Keratinocyte (primary cell): ENCODE data around the gene NEURL4. TPM values are rescaled to one million over a fixed set of nuclear protein-coding genes. Genes with fewer than 3 reads are reported as not detected.

ENCODE experiments used
- DNase-seq: peaks from one replicate; pipeline ENCODE4 v3.0.0-alpha.2; 2011; ENCODE audit warnings: low read depth, missing footprints, low spot score
- FAIRE-seq: peaks from 2 replicates; lab custom pipeline; 2011; peaks lifted over from hg19 to GRCh38; lab: Jason Lieb, UNC
- H2AFZ ChIP-seq: 2 replicates; pipeline ENCODE4 v1.6.0; 2012; ENCODE audit warnings: low read length, control low read depth, inconsistent platforms; ENCODE audit not compliant: control insufficient read depth
- H3K27ac ChIP-seq: 2 replicates; pipeline ENCODE4 v1.5.1; 2011; ENCODE audit warnings: low read length; ENCODE audit not compliant: control insufficient read depth, insufficient read depth
- H3K27me3 ChIP-seq: 3 replicates; pipeline ENCODE4 v1.6.0; 2011; ENCODE audit warnings: low read length; ENCODE audit not compliant: control insufficient read depth, insufficient read depth; ENCODE audit errors: extremely low read depth
- H3K36me3 ChIP-seq, 2 experiments: 2 replicates in 1 of 2; 3 replicates in 1 of 2; pipeline ENCODE4 v1.5.1; 2011; ENCODE audit warnings: low read length in 2 of 2, mild to moderate bottlenecking in 1 of 2; ENCODE audit not compliant: control insufficient read depth in 2 of 2, insufficient read depth in 2 of 2; ENCODE audit errors: extremely low read depth in 1 of 2
- H3K4me1 ChIP-seq: 3 replicates; pipeline ENCODE4 v1.5.1; 2011; ENCODE audit warnings: low read length; ENCODE audit not compliant: control insufficient read depth, insufficient read depth; ENCODE audit errors: extremely low read depth
- H3K4me2 ChIP-seq: 3 replicates; pipeline ENCODE4 v1.6.0; 2011; ENCODE audit warnings: low read depth, low read length; ENCODE audit not compliant: control insufficient read depth, insufficient read depth; ENCODE audit errors: extremely low read depth
- H3K4me3 ChIP-seq, 3 experiments: fragments of 200-600 bp in 1 of 3; sonication (generic) in 1 of 3; 2 replicates in 2 of 3; 3 replicates in 1 of 3; pipeline ENCODE4 v1.5.1; 2011 to 2016; ENCODE audit warnings: low read length in 3 of 3, mild to moderate bottlenecking in 3 of 3, control low read depth in 2 of 3, inconsistent platforms in 1 of 3, low read depth in 1 of 3, mixed read lengths in 1 of 3, mixed run types in 1 of 3, moderate library complexity in 1 of 3; ENCODE audit not compliant: control insufficient read depth in 2 of 3, insufficient read depth in 2 of 3; ENCODE audit errors: extremely low read depth in 1 of 3
- H3K79me2 ChIP-seq: 2 replicates; pipeline ENCODE4 v1.6.0; 2012; ENCODE audit warnings: low read length; ENCODE audit not compliant: control insufficient read depth, insufficient read depth
- H3K9ac ChIP-seq: 3 replicates; pipeline ENCODE4 v1.6.0; 2011; ENCODE audit warnings: low read length; ENCODE audit not compliant: control insufficient read depth, insufficient read depth; ENCODE audit errors: extremely low read depth
- H3K9me1 ChIP-seq: 3 replicates; pipeline ENCODE4 v1.6.0; 2011; ENCODE audit warnings: low read length; ENCODE audit not compliant: control insufficient read depth, insufficient read depth; ENCODE audit errors: extremely low read depth
- H3K9me3 ChIP-seq: 2 replicates; pipeline ENCODE4 v1.5.1; 2012; ENCODE audit warnings: low read depth, low read length; ENCODE audit not compliant: control insufficient read depth
- H4K20me1 ChIP-seq: 3 replicates; pipeline ENCODE4 v1.6.0; 2011; ENCODE audit warnings: low read length; ENCODE audit not compliant: control insufficient read depth, insufficient read depth; ENCODE audit errors: extremely low read depth
- EZH2 ChIP-seq: IDR thresholded peaks from one replicate; pipeline ENCODE4 v1.6.1; 2012; ENCODE audit warnings: inconsistent platforms, mild to moderate bottlenecking, low read length, moderate library complexity
- dilution Hi-C: fragments of 300-500 bp; cut with MboI; formaldehyde crosslinking; loops from one replicate; pipeline ENCODE4 v1.7.0; 2020; ENCODE audit warnings: low sequenced_read_pairs; ENCODE audit not compliant: extremely low pct_ligation_motif_present
- polyA minus RNA-seq, 3 experiments: library from RNA; depleted of rRNA, polyadenylated mRNA; stranded (reverse); fragments of >200 nt; gene quantifications; 1 replicate in 1 of 3; 2 replicates in 1 of 3; 3 replicates in 1 of 3; pipeline ENCODE4 v1.2.3, GENCODE V29; 2011
- polyA plus RNA-seq, 5 experiments: library from polyadenylated mRNA; depleted of rRNA in 3 of 5; stranded (reverse) in 3 of 5; stranded (forward) in 1 of 5; unstranded in 1 of 5; fragments of >200 nt; gene quantifications; 1 replicate in 1 of 5; 2 replicates in 3 of 5; 3 replicates in 1 of 5; pipeline versions ENCODE4 v1.2.1 to v1.2.3, GENCODE V29; 2011 to 2012; ENCODE audit warnings: missing spikeins in 2 of 5, low read depth in 1 of 5, low replicate concordance in 1 of 5
- TF ChIP-seq, protein P1 (sequence below), 3 experiments: IDR thresholded peaks in 1 of 3; conservative IDR thresholded peaks in 1 of 3; optimal IDR thresholded peaks in 1 of 3; 2 replicates in 2 of 3; 3 replicates in 1 of 3; pipeline versions ENCODE3 to v1.5.1; 2011; ENCODE audit warnings: low read length in 3 of 3, mild to moderate bottlenecking in 3 of 3, moderate library complexity in 2 of 3, control low read depth in 1 of 3, inconsistent platforms in 1 of 3; ENCODE audit not compliant: insufficient read depth in 2 of 3; ENCODE audit errors: extremely low read depth in 1 of 3

NEURL4 gene
- polyA plus RNA-seq (11.3 to 18.9 TPM (median 13.5 TPM) in 3 replicates), polyA minus RNA-seq (12.5 to 33.7 TPM (median 17.8 TPM) in 3 replicates)
- polyA plus RNA-seq (2011; ENCODE audit: low read depth) = 6.3 TPM
- polyA plus RNA-seq (2011; cell fraction: cytosol; rRNA removed) = 4.4 and 4.9 TPM in 2 replicates
- 70.5 and 88.4 TPM in 2 replicates for polyA plus RNA-seq (2011; cell fraction: nucleus; rRNA removed)
- polyA plus RNA-seq (2012; ENCODE audit: low replicate concordance) = 12.4 and 13.1 TPM in 2 replicates
- 6.1 TPM for polyA minus RNA-seq (2011; cell fraction: cytosol; rRNA and poly(A)+ RNA removed)
- 32.3 TPM in 2 replicates for polyA minus RNA-seq (2011; cell fraction: nucleus; rRNA and poly(A)+ RNA removed)

GRCh38 chr17:7328840-7329373, at the start of gene NEURL4:
Gene NEURL4, minus strand, starts transcription at chr17:7329335. Its CDS starts 23 bp downstream, at chr17:7329312.
- dilution Hi-C loops = no loop called here
- Histone ChIP-seq H3K9ac (peak within 1 kb of the TSS; percentile 91), H3K27ac (peak within 1 kb of the TSS; percentile 90), H4K20me1 (no peaks in the 10 kb centered on the region), H3K4me2 (peak within 1 kb of the TSS; percentile 99), H3K79me2 (peaks cover 17% of the 10 kb centered on the region), H3K4me3 (peak within 1 kb of the TSS; percentile 87 to 95 (median 90)), H2AFZ (peak within 1 kb of the TSS; percentile 97), H3K9me1 (peaks cover 2% of the 10 kb centered on the region), H3K27me3 (no peaks in the 10 kb centered on the region), H3K4me1 (peaks cover 8% of the 10 kb centered on the region), H3K36me3 (peaks cover 19 to 27% of the 10 kb centered on the region in 2 experiments), H3K9me3 (no peaks in the 10 kb centered on the region)
- no peak for FAIRE-seq
- TF ChIP-seq, protein P1, sequence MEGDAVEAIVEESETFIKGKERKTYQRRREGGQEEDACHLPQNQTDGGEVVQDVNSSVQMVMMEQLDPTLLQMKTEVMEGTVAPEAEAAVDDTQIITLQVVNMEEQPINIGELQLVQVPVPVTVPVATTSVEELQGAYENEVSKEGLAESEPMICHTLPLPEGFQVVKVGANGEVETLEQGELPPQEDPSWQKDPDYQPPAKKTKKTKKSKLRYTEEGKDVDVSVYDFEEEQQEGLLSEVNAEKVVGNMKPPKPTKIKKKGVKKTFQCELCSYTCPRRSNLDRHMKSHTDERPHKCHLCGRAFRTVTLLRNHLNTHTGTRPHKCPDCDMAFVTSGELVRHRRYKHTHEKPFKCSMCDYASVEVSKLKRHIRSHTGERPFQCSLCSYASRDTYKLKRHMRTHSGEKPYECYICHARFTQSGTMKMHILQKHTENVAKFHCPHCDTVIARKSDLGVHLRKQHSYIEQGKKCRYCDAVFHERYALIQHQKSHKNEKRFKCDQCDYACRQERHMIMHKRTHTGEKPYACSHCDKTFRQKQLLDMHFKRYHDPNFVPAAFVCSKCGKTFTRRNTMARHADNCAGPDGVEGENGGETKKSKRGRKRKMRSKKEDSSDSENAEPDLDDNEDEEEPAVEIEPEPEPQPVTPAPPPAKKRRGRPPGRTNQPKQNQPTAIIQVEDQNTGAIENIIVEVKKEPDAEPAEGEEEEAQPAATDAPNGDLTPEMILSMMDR (optimal IDR thresholded peaks at IDR 0.05 in 1 of 3, IDR thresholded peaks at IDR 0.05 in 1 of 3, conservative IDR thresholded peaks at IDR 0.05 in 1 of 3; ENCODE audit: extremely low read depth in 1 of 3, insufficient read depth in 2 of 3, low read length in 3 of 3) = peak in 1 of 3 experiments; percentile 6
- no peak for TF ChIP-seq EZH2
- no peak for DNase-seq

DNA sequence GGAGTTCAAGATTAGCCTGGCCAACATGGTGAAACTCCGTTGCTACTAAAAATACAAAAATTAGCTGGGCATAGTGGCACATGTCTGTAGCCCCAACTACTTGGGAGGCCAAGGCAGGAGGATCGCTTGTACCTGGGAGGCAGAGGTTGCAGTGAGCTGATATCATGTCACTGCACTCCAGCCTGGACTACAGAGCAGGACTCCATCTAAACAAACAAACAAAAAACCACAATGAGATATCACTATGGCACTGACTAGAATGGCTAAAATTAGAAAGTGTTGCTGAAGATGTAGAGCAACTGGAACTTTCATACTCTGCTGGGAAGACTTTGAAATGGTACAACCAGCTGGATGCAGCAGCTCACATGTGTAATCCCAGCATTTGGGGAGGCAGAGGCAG, 45.2 kb upstream of the NEURL4 start:
- H3K4me3 ChIP-seq = no peak overlapping the region
- no peaks in the 10 kb centered on the region for H4K20me1 ChIP-seq
- no peak overlapping the region for H2AFZ ChIP-seq
- H3K27me3 ChIP-seq = no peaks in the 10 kb centered on the region
- dilution Hi-C loops = no loop called here
- H3K4me2 ChIP-seq = no peak overlapping the region
- no peaks in the 10 kb centered on the region for H3K4me1 ChIP-seq
- no peak for FAIRE-seq
- H3K27ac ChIP-seq = no peak overlapping the region
- no peaks in the 10 kb centered on the region for H3K9me3 ChIP-seq
- H3K9me1 ChIP-seq = no peaks in the 10 kb centered on the region
- DNase-seq = no peak
- no peaks in the 10 kb centered on the region for H3K79me2 ChIP-seq
- no peak overlapping the region for H3K9ac ChIP-seq
- TF ChIP-seq, protein P1 (optimal IDR thresholded peaks at IDR 0.05 in 1 of 3, IDR thresholded peaks at IDR 0.05 in 1 of 3, conservative IDR thresholded peaks at IDR 0.05 in 1 of 3; ENCODE audit: extremely low read depth in 1 of 3, insufficient read depth in 2 of 3, low read length in 3 of 3) = no peak
- no peak for TF ChIP-seq EZH2
- H3K36me3 ChIP-seq = no peaks in the 10 kb centered on the region
